ENCODE data around the gene NDP.

DNA sequence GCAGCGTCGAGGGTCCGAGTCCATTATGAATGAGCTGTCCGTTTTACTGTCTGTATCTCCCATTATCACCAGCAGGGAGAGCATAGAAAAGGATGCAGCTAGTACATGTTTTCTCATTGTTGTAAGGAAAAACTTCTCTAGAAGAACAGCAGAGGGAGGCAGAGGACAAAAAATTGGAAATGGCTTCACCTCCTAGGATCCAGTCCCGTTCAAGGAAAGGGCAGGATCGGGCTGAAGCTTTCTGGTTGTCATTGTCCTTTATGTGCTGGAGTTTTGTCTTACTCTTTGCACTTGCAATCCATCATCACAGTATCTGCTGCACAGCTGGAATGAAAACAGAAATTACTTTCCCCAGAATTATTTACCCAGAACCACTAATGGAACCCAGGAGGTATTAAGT is 14.7 kb downstream of the NDP start:
- TF ChIP-seq, protein P1, sequence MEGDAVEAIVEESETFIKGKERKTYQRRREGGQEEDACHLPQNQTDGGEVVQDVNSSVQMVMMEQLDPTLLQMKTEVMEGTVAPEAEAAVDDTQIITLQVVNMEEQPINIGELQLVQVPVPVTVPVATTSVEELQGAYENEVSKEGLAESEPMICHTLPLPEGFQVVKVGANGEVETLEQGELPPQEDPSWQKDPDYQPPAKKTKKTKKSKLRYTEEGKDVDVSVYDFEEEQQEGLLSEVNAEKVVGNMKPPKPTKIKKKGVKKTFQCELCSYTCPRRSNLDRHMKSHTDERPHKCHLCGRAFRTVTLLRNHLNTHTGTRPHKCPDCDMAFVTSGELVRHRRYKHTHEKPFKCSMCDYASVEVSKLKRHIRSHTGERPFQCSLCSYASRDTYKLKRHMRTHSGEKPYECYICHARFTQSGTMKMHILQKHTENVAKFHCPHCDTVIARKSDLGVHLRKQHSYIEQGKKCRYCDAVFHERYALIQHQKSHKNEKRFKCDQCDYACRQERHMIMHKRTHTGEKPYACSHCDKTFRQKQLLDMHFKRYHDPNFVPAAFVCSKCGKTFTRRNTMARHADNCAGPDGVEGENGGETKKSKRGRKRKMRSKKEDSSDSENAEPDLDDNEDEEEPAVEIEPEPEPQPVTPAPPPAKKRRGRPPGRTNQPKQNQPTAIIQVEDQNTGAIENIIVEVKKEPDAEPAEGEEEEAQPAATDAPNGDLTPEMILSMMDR (IDR thresholded peaks at IDR 0.05; ENCODE audit: low read length) = peak; percentile 54
- no peak for TF ChIP-seq EZH2 (IDR thresholded peaks at IDR 0.05; ENCODE audit: borderline replicate concordance, low read length)
